Right lobe of liver (tissue), 4 donors: ENCODE data around the gene CCZ1B.
"Not testable (repeated sequence)": the region's sequence is repeated elsewhere in the genome, so short reads cannot be mapped to it uniquely, and the experiment has no call there.

Experiments
- CTCF ChIP-seq, 4 donors: fragments of 200-600 bp in 3 of 4; fragments of 450-650 bp in 1 of 4; IDR thresholded peaks; one replicate each; pipeline versions ENCODE4 v1.5.1 to v1.8.0; 2016 to 2022; ENCODE audit warnings: antibody characterized with exemption in 4 of 4, mild to moderate bottlenecking in 2 of 4
- POLR2A ChIP-seq: fragments of 450-650 bp; IDR thresholded peaks from one replicate; pipeline ENCODE4 v1.6.1; 2017; ENCODE audit warnings: antibody characterized with exemption, mild to moderate bottlenecking
- donor health status: DM: no; HTN: no; CAD: no.
- donor health status: DM: no; HTN: no; CAD: no.
- donor health status: DM: no; HTN: yes; CAD: no.

DNA sequence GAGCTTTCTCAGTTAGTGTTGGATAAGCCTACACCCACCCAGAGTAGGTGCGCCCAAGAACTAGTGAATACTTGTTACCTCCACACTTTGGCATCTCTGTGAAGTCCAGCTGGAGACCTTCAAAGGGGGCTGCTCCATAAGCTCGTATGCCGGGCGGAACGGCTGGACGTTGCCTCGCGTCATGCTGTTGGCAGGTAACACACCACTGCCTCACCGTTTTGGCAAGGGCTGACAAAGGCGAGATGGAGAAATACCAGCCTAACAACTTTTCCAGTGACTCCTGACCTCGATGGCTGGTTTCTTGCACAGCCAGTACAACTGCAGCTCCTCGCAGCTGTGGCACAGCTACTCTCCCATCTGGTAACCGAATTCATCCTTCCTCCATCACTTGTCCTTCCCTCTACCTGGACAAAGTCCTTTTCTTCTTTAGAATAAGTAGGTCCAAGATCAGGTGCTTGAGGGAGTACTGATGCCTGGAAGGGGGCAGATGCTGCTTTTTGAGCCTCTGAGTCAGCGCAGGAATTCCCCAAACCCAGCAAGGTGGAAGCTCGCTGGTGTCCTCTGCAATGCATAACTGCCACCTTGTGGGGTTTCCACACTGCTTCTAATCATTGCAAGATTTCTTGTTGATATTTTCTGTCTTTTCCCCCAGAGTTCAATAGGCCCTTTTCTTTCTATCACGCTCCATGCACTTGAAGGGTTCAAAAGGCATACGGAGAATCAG is 45.5 kb upstream of the CCZ1B start:
- not testable (repeated sequence) for TF ChIP-seq CTCF (IDR thresholded peaks at IDR 0.05); POLR2A
